A673 (cell line): Measurements from ENCODE around the gene KCNJ5. TPM values are rescaled to one million over a fixed set of nuclear protein-coding genes. Genes with fewer than 3 reads are reported as not detected.
"Not testable (repeated sequence)": the region's sequence is repeated elsewhere in the genome, so short reads cannot be mapped to it uniquely, and the experiment has no call there.

Source experiments
- BruUV-seq: library from RNA; stranded (reverse); fragments of 400-500 nt; replicated peaks from 2 replicates; lab custom pipeline; 2021; lab: Mats Ljungman, UMichigan
- CTCF ChIA-PET: fragments of 300-600 bp; sonication (Branson Sonifier 250); formaldehyde crosslinking; loops from one replicate; lab custom pipeline; 2022; ENCODE audit warnings: antibody characterized with exemption; lab: Charles Lee
- POLR2A ChIA-PET: fragments of 300-600 bp; sonication (Branson Sonifier 250); formaldehyde crosslinking; loops from one replicate; lab custom pipeline; 2022; ENCODE audit warnings: antibody characterized with exemption; ENCODE audit not compliant: low non-redundant PET; lab: Charles Lee
- DNase-seq: peaks from one replicate; pipeline ENCODE4 v3.0.0-alpha.2; 2015; ENCODE audit warnings: low spot score
- H3K27ac ChIP-seq: fragments of 200-600 bp; sonication (generic); 2 replicates; pipeline ENCODE4 v1.5.1; 2016; ENCODE audit warnings: mixed run types, low read depth, mild to moderate bottlenecking, mixed read lengths, antibody characterized with exemption, low read length; ENCODE audit not compliant: poor library complexity, severe bottlenecking
- H3K27me3 ChIP-seq: fragments of 200-600 bp; sonication (generic); replicated peaks from 2 replicates; pipeline ENCODE4 v1.6.1; 2017; ENCODE audit warnings: mixed run types, low read depth, mild to moderate bottlenecking, mixed read lengths, antibody characterized with exemption, low read length; ENCODE audit not compliant: insufficient read depth, poor library complexity
- H3K36me3 ChIP-seq: fragments of 200-600 bp; sonication (generic); 2 replicates; pipeline ENCODE4 v1.6.1; 2016; ENCODE audit warnings: mixed run types, mild to moderate bottlenecking, mixed read lengths, antibody characterized with exemption, low read length; ENCODE audit not compliant: insufficient read depth, poor library complexity, severe bottlenecking
- H3K4me1 ChIP-seq: fragments of 200-600 bp; sonication (generic); 2 replicates; pipeline ENCODE4 v1.6.1; 2017; ENCODE audit warnings: mixed run types, mild to moderate bottlenecking, mixed read lengths, antibody characterized with exemption, low read length; ENCODE audit not compliant: insufficient read depth, poor library complexity, severe bottlenecking
- H3K4me3 ChIP-seq: fragments of 200-600 bp; sonication (generic); 2 replicates; pipeline ENCODE4 v1.5.1; 2016; ENCODE audit warnings: low read depth, mixed run types, mild to moderate bottlenecking, mixed read lengths, low read length; ENCODE audit not compliant: poor library complexity, severe bottlenecking
- H3K9me3 ChIP-seq: fragments of 200-600 bp; sonication (generic); 2 replicates; pipeline ENCODE4 v1.6.1; 2016; ENCODE audit warnings: mixed run types, low read depth, mild to moderate bottlenecking, mixed read lengths, antibody characterized with exemption, low read length; ENCODE audit not compliant: poor library complexity, severe bottlenecking
- EZH2 ChIP-seq: fragments of 200-600 bp; sonication (generic); IDR thresholded peaks from 2 replicates; pipeline ENCODE4 v1.6.1; 2017; ENCODE audit warnings: borderline replicate concordance, low read depth, mild to moderate bottlenecking, mixed read lengths, antibody characterized with exemption, low read length; ENCODE audit not compliant: poor library complexity, severe bottlenecking
- intact Hi-C: fragments of 100-400 bp; cut with micrococcal nuclease; formaldehyde crosslinking; loops from one replicate; pipeline ENCODE4 v1.10.0; 2022; ENCODE audit not compliant: unreplicated experiment
- total RNA-seq: library from RNA; stranded (reverse); gene quantifications from 2 replicates; pipeline ENCODE4 v1.2.3, GENCODE V29; 2021
- TF ChIP-seq, protein P1 (sequence below): fragments of 300-800, 200-600 bp; sonication (generic); conservative IDR thresholded peaks from 2 replicates; pipeline ENCODE4 v1.5.1; 2017; ENCODE audit warnings: low read depth, mild to moderate bottlenecking, antibody characterized with exemption, low read length, moderate library complexity, mixed read lengths

Gene KCNJ5
- total RNA-seq, 1 experiment from 2014 or later = not detected

GRCh38 chr11:128916681-128917080 lies 25.5 kb downstream of the KCNJ5 start:
- POLR2A ChIA-PET = no interaction called here
- no peak for DNase-seq
- BruUV-seq = no TSS peak
- CTCF ChIA-PET = no interaction called here
- Histone ChIP-seq H3K4me1 (no peaks in the 10 kb centered on the region), H3K9me3 (no peaks in the 10 kb centered on the region), H3K4me3 (no peak overlapping the region), H3K27me3 (no peaks in the 10 kb centered on the region), H3K27ac (no peak overlapping the region), H3K36me3 (no peaks in the 10 kb centered on the region)
- no peak for TF ChIP-seq EZH2
- TF ChIP-seq, protein P1, sequence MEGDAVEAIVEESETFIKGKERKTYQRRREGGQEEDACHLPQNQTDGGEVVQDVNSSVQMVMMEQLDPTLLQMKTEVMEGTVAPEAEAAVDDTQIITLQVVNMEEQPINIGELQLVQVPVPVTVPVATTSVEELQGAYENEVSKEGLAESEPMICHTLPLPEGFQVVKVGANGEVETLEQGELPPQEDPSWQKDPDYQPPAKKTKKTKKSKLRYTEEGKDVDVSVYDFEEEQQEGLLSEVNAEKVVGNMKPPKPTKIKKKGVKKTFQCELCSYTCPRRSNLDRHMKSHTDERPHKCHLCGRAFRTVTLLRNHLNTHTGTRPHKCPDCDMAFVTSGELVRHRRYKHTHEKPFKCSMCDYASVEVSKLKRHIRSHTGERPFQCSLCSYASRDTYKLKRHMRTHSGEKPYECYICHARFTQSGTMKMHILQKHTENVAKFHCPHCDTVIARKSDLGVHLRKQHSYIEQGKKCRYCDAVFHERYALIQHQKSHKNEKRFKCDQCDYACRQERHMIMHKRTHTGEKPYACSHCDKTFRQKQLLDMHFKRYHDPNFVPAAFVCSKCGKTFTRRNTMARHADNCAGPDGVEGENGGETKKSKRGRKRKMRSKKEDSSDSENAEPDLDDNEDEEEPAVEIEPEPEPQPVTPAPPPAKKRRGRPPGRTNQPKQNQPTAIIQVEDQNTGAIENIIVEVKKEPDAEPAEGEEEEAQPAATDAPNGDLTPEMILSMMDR = no peak
- intact Hi-C loops = no loop called here

- POLR2A ChIA-PET = no interaction called here
- H3K27me3 ChIP-seq = no peaks in the 10 kb centered on the region
- CTCF ChIA-PET = interaction anchor here (0.6 kb wide), 1 partner anchor 39 kb away, joined by 3 read pairs; no protein-coding TSS in a partner anchor
- DNase-seq = no peak
- H3K4me3 ChIP-seq = no peak overlapping the region
- no TSS peak for BruUV-seq
- intact Hi-C loops = no loop called here
- TF ChIP-seq EZH2 = no peak
- TF ChIP-seq, protein P1 = no peak
- H3K4me1 ChIP-seq = no peaks in the 10 kb centered on the region
- no peaks in the 10 kb centered on the region for H3K36me3 ChIP-seq
- no peaks in the 10 kb centered on the region for H3K9me3 ChIP-seq
- no peak overlapping the region for H3K27ac ChIP-seq
These were observed 26.1 kb downstream of the KCNJ5 start for GRCh38 chr11:128917144-128917724.

- no peaks in the 10 kb centered on the region for H3K36me3 ChIP-seq
- intact Hi-C loops = no loop called here
- DNase-seq = no peak
- BruUV-seq = no TSS peak
- ChIA-PET CTCF (no interaction called here), POLR2A (no interaction called here)
- no peaks in the 10 kb centered on the region for H3K9me3 ChIP-seq
- TF ChIP-seq, protein P1 = no peak
- TF ChIP-seq EZH2 = no peak
- H3K27ac ChIP-seq = no peak overlapping the region
- no peaks in the 10 kb centered on the region for H3K4me1 ChIP-seq
- no peak overlapping the region for H3K4me3 ChIP-seq
- no peaks in the 10 kb centered on the region for H3K27me3 ChIP-seq
These were observed 28.1 kb downstream of the KCNJ5 start for GRCh38 chr11:128919216-128919615.

- POLR2A ChIA-PET, CTCF ChIA-PET, intact Hi-C loops, H3K4me3 ChIP-seq, BruUV-seq, H3K4me1 ChIP-seq, DNase-seq, H3K36me3 ChIP-seq, H3K9me3 ChIP-seq, H3K27ac ChIP-seq, H3K27me3 ChIP-seq: not testable (repeated sequence)
These were observed 28.5 kb downstream of the KCNJ5 start for GRCh38 chr11:128919635-128920034.
